Non-pigmented ciliary epithelial cell (primary cell): ENCODE measurements around the gene SERTM1.

Experiments used
- DNase-seq: peaks from one replicate; pipeline ENCODE4 v3.0.0-alpha.2; 2010; ENCODE audit warnings: low read depth

The SERTM1 gene

DNA sequence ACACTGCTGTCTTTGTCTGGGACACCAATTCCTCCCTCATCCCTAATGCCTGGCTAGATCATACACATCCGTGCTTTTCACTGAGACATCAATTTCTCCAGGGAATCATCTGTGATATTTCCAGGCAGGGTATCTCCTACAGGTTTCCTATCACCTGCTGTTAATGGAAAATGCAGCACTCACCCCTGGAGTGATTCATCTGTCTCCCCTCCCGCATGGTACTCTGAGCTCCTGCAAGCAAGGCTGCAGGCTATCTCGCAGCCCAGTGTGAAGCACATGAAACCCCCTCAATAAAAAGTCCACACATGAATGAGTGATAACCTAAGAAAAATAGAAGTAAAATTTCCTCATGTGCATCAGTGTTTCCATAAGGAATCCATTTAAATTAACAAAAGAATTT, 38.5 kb downstream of the SERTM1 start:
- no peak for DNase-seq

DNA sequence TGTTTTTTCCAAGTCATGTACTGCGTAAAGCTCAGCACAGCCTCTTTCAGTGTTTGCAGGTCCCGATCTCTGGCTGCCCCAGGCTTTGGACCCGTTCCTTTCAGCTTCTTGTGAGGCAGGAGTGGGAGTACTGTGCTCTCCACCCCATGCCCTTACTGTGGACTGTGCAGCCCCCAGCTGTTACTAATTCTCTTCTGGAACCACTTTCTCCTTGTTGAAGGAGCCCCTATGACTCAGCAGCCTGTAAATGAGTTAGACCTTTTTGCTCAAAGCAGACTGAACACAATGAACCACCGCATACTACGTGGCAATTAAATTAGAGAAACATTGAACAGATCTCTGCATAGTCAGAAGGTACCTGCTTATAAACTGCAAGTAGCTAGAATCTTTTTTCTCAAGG, 39.0 kb downstream of the SERTM1 start:
- DNase-seq, result peak; percentile 36

DNA sequence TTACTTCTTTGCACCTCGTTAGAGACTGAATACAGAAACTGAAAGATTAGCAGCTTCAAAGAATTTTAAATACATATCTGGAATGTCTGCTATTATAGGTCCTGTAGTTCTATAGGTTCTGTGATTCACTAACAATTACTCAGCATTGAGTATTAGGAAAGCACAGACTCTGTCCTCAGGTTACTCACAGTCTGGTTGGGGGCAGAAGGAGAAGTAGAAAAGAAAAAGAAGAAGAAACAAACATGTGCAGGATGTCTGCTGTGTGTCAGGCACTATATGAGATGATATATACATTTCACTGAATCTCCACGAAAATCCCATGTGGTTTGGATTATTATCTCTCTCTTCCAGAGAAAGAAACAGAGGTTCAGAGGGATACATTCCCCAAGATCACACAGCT, 40.1 kb downstream of the SERTM1 start:
- no peak for DNase-seq

DNA sequence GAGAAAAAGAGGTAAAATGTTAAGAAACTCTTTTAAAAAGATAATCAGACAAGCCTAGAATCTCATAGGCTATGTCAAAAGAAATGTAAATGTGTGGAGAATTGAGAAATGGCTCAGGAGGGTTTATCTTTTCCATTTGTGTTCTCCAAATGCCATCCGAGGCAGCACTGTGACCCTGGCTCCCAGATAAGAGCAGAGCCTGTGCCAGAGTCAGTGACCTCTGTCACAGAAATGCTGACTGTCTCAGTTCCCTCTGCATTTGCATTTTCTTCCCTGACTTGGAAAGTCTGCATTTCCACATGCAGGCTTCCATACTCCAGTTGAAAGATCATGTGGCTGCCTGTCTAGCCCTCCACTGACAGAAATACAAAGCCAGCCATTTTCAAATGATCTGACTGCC, 42.0 kb downstream of the SERTM1 start:
- DNase-seq, result no peak

DNA sequence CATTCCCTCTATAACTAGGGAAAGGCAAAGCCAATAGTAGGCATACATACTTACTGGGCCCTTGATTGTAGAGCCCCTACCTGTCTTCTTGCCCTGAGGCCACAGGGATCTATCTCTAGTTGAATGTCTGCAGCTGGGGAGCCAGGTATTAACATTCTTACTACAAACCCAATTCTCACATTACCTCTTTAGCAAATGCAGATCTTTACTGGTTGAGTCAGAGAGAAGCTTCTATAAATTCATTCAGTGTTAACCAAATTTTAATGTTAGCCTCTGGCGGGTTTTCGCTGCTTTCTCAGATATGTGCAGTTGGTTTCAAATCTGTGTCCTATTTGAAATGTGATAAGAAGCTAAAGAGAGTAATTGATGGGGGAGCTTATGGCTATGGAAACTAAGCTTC, 43.2 kb downstream of the SERTM1 start:
- no peak for DNase-seq

DNA sequence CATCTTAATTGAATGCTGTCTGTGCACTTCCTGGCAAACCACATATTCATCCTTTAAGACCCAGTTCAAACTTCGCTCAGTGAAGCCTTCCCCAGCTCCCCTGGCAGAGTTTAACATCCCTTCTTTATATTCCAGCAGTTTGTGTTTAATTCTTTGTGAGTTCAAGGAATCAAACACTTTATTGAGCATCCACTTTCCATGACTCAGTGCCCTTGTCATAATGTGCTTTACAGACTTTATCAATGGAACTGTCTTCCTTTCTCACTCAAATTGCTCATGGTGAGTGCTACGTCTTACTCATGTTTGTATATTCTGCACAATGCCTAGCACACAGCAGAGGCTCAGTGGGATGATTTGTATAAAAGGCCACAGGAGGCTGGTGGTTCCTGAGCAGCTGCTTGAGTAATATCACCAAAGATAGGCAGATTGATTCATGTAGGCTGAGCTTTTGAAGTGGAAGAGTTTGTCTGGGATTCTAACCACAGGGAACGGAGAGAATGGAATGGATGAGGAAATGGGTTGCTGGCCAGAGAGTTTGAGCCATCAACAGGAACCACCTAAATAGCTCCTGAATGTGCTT, 44.2 kb downstream of the SERTM1 start:
- DNase-seq, result peak; percentile 67

DNA sequence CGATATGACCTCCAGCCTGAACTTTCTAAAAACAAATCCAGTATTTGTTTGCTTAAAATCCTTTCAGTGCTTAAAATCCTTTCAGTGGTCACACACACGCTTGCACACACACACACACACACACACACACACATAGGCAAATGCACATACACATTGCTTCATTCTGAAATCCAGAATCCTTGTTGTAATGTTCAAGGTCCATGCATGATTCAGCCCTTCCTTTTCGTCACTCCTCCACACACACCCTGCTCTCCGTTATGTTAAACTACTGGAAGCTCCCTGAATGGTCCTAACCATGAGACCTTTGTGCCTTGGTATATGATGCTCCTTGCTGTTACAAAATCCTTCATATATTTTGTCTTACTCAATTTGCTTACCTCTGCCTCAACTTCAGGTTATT, 44.9 kb downstream of the SERTM1 start:
- no peak for DNase-seq

DNA sequence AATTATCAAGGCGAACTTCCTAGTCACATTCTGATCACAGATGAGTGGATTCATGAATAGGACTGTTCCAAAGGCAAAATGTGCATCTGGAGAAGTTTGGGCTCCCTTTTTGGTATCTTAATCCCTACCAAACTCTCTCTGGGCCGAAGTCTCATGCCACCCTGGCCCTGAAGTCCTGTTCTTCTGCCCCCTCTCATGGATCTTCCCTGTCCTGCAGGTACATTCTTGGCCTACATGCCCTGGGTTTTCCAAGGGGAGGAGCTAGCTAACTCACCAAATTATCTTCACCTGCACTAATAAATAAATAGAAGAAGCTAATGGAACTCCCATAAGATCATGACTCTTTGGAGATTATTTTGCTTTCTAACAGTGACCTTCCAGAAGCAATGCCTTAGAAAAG, 50.3 kb downstream of the SERTM1 start:
- no peak for DNase-seq

DNA sequence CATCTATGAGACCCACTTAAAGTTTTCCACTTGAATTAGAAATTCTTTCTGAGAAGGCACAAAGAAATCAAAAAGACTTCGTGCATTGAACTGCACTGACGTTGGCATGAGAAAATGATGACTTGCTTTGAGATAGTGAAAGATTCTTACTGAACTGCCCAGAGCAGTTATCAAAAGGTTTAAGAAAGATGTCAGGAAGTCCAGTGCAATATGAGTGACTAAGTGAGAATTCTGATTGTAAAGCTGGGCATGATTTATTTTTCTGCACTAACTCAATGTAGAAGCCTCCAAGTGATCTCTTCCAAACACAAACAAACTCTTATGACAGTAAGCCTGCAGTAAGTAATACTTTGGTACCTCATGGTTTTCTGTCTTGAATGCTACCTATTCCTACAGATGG, 52.1 kb downstream of the SERTM1 start:
- DNase-seq, result no peak

DNA sequence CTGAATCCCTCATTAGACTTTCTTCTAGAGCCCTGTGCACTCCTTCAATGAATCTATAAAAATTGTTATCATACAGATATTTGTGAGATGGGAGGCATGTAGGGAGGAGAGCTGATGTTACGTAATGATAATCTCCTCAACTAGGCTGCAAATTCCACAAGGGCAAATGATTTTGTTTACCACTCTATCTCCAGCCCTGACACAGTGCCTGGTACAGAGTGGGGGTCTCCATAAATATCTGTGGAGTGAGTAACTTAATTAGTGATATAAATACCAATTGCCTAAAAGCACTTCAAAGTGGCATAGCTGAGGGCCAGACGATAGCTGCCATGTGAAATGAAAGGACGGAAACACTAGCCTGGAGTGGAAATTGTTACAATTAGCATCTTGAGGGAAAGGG, 54.2 kb downstream of the SERTM1 start:
- no peak for DNase-seq

DNA sequence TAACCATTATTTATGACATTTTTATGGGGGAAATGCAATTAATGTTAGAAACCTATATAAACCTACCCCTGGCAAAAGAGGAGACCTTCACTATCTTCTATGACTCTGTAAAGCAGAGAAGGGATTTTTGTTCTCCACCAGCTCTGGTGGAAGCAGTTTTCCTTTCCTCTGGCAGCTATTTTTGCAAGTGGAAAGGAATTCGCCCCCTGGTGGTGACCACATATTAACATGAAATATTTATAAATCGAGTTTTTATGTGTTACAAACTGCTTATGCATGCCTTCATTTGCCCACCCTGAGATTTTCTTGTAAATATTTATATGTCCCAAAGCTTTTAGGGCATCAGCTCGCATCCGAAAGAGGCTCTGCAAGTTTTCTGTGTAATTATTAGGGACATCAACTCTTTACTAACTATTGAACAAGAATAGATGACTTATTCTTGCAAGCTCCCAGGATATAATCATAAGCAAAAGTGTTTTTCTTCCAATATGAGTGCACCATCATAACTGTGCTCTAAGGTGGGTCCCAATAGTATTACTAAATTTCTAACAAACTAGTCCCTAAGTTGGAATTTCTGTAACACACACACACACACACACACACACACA, 62.4 kb downstream of the SERTM1 start:
- DNase-seq, result no peak

DNA sequence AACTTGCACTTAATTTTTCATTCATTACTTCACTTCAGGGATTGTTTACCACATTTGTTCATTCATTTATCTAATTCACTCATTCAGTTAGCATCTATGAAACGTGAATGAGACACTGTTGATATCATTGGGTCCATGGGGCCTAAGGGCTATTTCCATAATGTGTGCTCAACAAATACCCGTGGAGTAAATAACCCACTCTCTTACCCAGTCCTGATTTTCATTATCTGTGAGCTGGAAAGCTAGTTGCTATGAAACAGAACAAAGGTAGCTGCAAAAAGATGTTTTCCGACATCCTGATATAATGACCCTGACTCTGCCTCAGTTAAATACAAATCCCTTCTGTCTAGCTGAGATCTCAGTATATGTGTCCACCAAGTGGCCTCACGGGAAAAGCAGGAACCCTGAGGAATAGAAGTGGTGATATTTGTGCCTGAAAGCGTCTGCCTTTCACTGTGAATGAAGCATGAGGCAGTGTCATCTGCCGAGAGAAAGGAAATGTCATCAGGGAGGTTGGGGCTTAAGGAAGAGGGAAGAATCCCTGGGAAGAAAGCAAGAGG, 63.8 kb downstream of the SERTM1 start:
- no peak for DNase-seq

DNA sequence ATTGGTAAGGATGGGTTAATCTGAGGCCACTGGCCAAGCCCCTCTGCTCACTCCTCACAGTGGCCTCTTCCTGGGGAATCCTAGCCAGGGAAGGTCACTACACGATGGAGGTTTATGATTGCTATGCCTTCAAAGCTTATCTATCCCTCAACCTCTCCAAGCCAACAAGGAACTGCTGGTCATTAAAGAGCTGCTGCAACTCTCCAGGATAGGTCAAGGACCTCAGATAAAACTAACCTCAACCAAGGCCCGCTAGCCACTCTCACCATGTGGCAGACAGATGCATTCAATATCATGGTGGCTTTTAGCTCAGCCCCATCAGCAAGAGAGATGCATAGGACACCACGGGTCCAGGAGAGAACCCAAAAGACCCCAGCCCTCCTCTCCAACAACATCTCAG, 71.6 kb downstream of the SERTM1 start:
- DNase-seq, result no peak

DNA sequence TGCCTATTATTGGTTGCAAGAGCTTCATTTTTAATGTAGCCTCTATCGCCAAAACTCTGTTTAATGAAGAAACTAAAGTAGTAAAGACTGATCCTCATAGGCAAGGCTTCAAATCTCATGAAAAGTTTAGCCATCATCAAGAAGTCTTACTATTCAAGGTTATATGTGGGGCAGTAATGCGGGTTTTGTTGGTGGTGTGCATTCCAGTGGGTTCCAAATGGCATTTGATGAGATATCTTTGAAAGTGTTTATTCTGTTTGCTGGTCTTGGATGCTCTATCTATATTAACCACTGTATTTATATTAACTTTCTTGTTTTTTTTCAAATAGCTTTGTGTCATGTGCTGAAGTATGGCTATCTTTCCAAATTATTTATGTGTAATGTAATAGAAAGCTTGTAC, 72.2 kb downstream of the SERTM1 start:
- DNase-seq, result no peak
